SK-N-SH (cell line): ENCODE measurements around the gene TMPRSS11E. TPM values are rescaled to one million over a fixed set of nuclear protein-coding genes. Genes with fewer than 3 reads are reported as not detected.

Experiments used
- CTCF ChIA-PET: fragments of 300-600, 350-600 bp; formaldehyde crosslinking; extraction: SDS; loops from one replicate; lab custom pipeline; 2021; lab: Yijun Ruan, JAX
- POLR2A ChIA-PET: fragments of 350-600 bp; sonication (Branson Sonifier 250); formaldehyde crosslinking; extraction: SDS; loops from one replicate; lab custom pipeline; 2020; ENCODE audit warnings: antibody characterized with exemption, inconsistent platforms; lab: Yijun Ruan, JAX
- DNase-seq: peaks from one replicate; pipeline ENCODE4 v3.0.0; 2012
- H2AFZ ChIP-seq: fragments of 200-600 bp; sonication (generic); 2 replicates; pipeline ENCODE4 v1.8.1; 2016; ENCODE audit warnings: antibody characterized with exemption, mild to moderate bottlenecking, low read depth
- H3F3A ChIP-seq: fragments of 200-600 bp; sonication (generic); replicated peaks from 2 replicates; pipeline ENCODE3; 2016; ENCODE audit warnings: antibody characterized with exemption, mild to moderate bottlenecking; ENCODE audit not compliant: insufficient read depth
- H3K27ac ChIP-seq, 2 experiments: fragments of 200-500 bp in 1 of 2; fragments of 200-600 bp in 1 of 2; sonication (Bioruptor generic) in 1 of 2; sonication (generic), shearing (Covaris generic) in 1 of 2; 2 replicates each; pipeline versions ENCODE4 v1.5.1 to v1.6.1; 2014 to 2016; ENCODE audit warnings: low read depth in 2 of 2, inconsistent platforms in 1 of 2, low read length in 1 of 2, mild to moderate bottlenecking in 1 of 2, mixed read lengths in 1 of 2
- H3K27me3 ChIP-seq: fragments of 200-600 bp; sonication (generic), shearing (Covaris generic); 2 replicates; pipeline ENCODE4 v1.6.1; 2016; ENCODE audit warnings: mixed run types; ENCODE audit not compliant: insufficient read depth
- H3K36me3 ChIP-seq, 2 experiments: fragments of 200-500 bp in 1 of 2; fragments of 200-600 bp in 1 of 2; sonication (Bioruptor generic) in 1 of 2; sonication (generic) in 1 of 2; replicated peaks in 1 of 2; 2 replicates each; pipeline versions ENCODE3 to v1.5.1; 2014 to 2016; ENCODE audit warnings: low read length in 1 of 2, mild to moderate bottlenecking in 1 of 2; ENCODE audit not compliant: insufficient read depth in 2 of 2, control insufficient read depth in 1 of 2
- H3K4me1 ChIP-seq, 2 experiments: fragments of 200-500 bp in 1 of 2; fragments of 200-600 bp in 1 of 2; sonication (Bioruptor generic) in 1 of 2; sonication (generic), shearing (Covaris generic) in 1 of 2; 2 replicates each; pipeline versions ENCODE4 v1.5.1 to v1.6.1; 2014 to 2016; ENCODE audit warnings: low read depth in 1 of 2, low read length in 1 of 2, mixed run types in 1 of 2; ENCODE audit not compliant: insufficient read depth in 2 of 2, control insufficient read depth in 1 of 2
- H3K4me2 ChIP-seq: fragments of 200-600 bp; sonication (generic), shearing (Covaris generic); 2 replicates; pipeline ENCODE4 v1.6.1; 2017; ENCODE audit warnings: mixed run types
- H3K4me3 ChIP-seq, 2 experiments: fragments of 200-500 bp in 1 of 2; fragments of 200-600 bp in 1 of 2; sonication (Bioruptor generic) in 1 of 2; sonication (generic), shearing (Covaris generic) in 1 of 2; 2 replicates each; pipeline versions ENCODE4 v1.5.1 to v1.8.1; 2014 to 2016; ENCODE audit warnings: low read depth in 2 of 2, inconsistent platforms in 1 of 2, low read length in 1 of 2, mild to moderate bottlenecking in 1 of 2, mixed read lengths in 1 of 2, moderate library complexity in 1 of 2
- H3K79me2 ChIP-seq: fragments of 200-600 bp; sonication (generic); 2 replicates; pipeline ENCODE4 v1.8.1; 2017; ENCODE audit warnings: mild to moderate bottlenecking; ENCODE audit not compliant: insufficient read depth
- H3K9ac ChIP-seq: fragments of 200-600 bp; sonication (generic); 2 replicates; pipeline ENCODE4 v1.6.1; 2017; ENCODE audit warnings: mixed run types
- H3K9me2 ChIP-seq: fragments of 200-600 bp; sonication (generic); 2 replicates; pipeline ENCODE4 v1.6.1; 2017; ENCODE audit warnings: mixed run types
- H3K9me3 ChIP-seq: fragments of 200-600 bp; sonication (generic); 2 replicates; pipeline ENCODE4 v1.6.1; 2017; ENCODE audit warnings: mixed run types, mild to moderate bottlenecking, moderate library complexity
- H4K20me1 ChIP-seq: fragments of 200-600 bp; sonication (generic); 2 replicates; pipeline ENCODE4 v1.6.1; 2017; ENCODE audit warnings: mild to moderate bottlenecking, mixed run types; ENCODE audit not compliant: insufficient read depth
- CHD2 ChIP-seq: fragments of 150-350 bp; IDR thresholded peaks from 2 replicates; pipeline ENCODE4 v1.6.1; 2018; ENCODE audit warnings: low read length; ENCODE audit not compliant: partially characterized antibody
- EZH2phosphoT487 ChIP-seq: fragments of 200-600 bp; sonication (generic); IDR thresholded peaks from 2 replicates; pipeline ENCODE4 v1.6.1; 2017; ENCODE audit warnings: low read depth, mixed run types, mild to moderate bottlenecking, antibody characterized with exemption, moderate library complexity, borderline replicate concordance
- FOXM1 ChIP-seq: IDR thresholded peaks from 2 replicates; pipeline ENCODE4 v1.4.0; 2012; ENCODE audit warnings: low read depth, mild to moderate bottlenecking
- GATA2 ChIP-seq: sonication (generic); formaldehyde crosslinking; IDR thresholded peaks from 2 replicates; pipeline ENCODE4 v1.5.0; 2020; ENCODE audit warnings: mild to moderate bottlenecking, missing genetic modification reagents
- MEF2A ChIP-seq: IDR thresholded peaks from 2 replicates; pipeline ENCODE4 v1.4.0; 2012; ENCODE audit warnings: low read depth, borderline replicate concordance
- NFIC ChIP-seq: IDR thresholded peaks from 2 replicates; pipeline ENCODE4 v1.4.0; 2012; ENCODE audit warnings: borderline replicate concordance
- RXRA ChIP-seq: IDR thresholded peaks from 2 replicates; pipeline ENCODE4 v1.4.0; 2012; ENCODE audit warnings: low read depth, mild to moderate bottlenecking, borderline replicate concordance
- TCF12 ChIP-seq: IDR thresholded peaks from 2 replicates; pipeline ENCODE4 v1.4.0; 2012
- USF2 ChIP-seq: fragments of 150-350 bp; IDR thresholded peaks from 2 replicates; pipeline ENCODE4 v1.6.1; 2017; ENCODE audit warnings: antibody characterized with exemption, low read length, low read depth, borderline replicate concordance
- WGBS: methylation state at CpG from one replicate; pipeline ENCODE4 v1.1.6; 2017; ENCODE audit warnings: low lambda C conversion rate; 5-methylcytosine and 5-hydroxymethylcytosine counted together
- polyA plus RNA-seq, 3 experiments: library from polyadenylated mRNA; depleted of rRNA; stranded (reverse); fragments of >200 nt; gene quantifications; 2 replicates each; pipeline ENCODE4 v1.2.3, GENCODE V29; 2012
- TF ChIP-seq, protein P1 (sequence below): fragments of 150-350 bp; IDR thresholded peaks from 2 replicates; pipeline ENCODE4 v1.6.1; 2016; ENCODE audit warnings: mild to moderate bottlenecking, low read depth, low read length
- TF ChIP-seq, protein P2 (sequence below): IDR thresholded peaks from 2 replicates; pipeline ENCODE4 v1.4.0; 2012; ENCODE audit warnings: low read depth
- TF ChIP-seq, protein P3 (sequence below): IDR thresholded peaks from 2 replicates; pipeline ENCODE4 v1.4.0; 2012; ENCODE audit warnings: low read depth, borderline replicate concordance

The TMPRSS11E gene
- polyA plus RNA-seq, 1 of the 3 experiments (the other 2 are of a cell fraction): not detected

DNA sequence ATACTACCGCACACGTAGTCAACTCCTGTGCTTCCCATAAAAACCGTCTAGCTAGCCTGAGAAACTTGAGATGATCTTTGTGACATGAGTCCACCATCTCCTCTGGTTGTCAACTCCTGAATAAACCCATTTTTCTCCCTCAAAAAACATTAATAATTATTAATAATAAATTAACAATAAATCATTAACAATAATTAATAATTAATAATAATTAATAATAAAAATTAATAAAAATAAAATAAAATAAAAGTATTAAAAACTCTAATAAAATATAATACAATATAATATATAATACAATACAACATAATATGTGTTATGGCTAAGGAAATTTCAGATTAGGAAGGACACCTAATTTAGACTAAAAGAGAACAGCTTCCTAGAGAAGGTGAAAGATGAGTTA is 20.7 kb upstream of the TMPRSS11E start (continued):
- TF ChIP-seq RXRA: no peak
- TF ChIP-seq EZH2phosphoT487: no peak
- TF ChIP-seq TCF12: no peak

DNA sequence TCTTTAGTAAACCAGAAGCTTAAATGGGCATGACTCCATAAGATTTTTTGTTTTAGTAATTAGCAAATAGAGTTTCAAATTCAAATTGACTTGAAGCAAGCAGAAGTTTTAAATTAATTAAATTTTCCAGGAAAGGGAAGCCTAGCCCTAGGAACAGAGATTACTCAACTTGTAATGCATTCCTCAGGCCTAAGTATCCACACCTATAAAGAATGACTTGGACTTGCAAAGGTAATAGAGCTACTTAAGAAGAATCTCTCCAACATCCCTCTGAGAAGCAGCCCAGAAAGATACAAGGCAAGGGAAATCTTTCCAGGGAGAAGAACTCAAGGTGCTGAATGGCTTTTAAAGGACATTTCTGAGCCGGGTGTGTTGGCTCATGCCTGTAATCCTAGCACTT is 16.9 kb upstream of the TMPRSS11E start:
- Histone ChIP-seq H3K36me3 (no peaks in the 10 kb centered on the region), H3K27ac (no peak overlapping the region), H3K4me1 (no peaks in the 10 kb centered on the region), H3K79me2 (no peaks in the 10 kb centered on the region), H3F3A (no peaks in the 10 kb centered on the region)
- no peak for DNase-seq
- TF ChIP-seq EZH2phosphoT487 (no peak), GATA2 (no peak), NFIC (no peak)
- TF ChIP-seq, all 33 proteins: peak for 0
- Histone ChIP-seq H2AFZ (no peak overlapping the region), H3K9me3 (no peaks in the 10 kb centered on the region), H3K9me2 (no peaks in the 10 kb centered on the region), H3K27me3 (no peaks in the 10 kb centered on the region; the same call in 1 of the 2 replicates), H3K4me3 (no peak overlapping the region), H4K20me1 (no peaks in the 10 kb centered on the region), H3K4me2 (no peak overlapping the region), H3K9ac (no peak overlapping the region)
- WGBS: 33% methylated on average over 1 of the region's 1 CpG
- ChIA-PET CTCF (interaction anchor here (0.5 kb wide), 1 partner anchor 567 kb away, joined by 3 read pairs; no protein-coding TSS in a partner anchor), POLR2A (no interaction called here)

DNA sequence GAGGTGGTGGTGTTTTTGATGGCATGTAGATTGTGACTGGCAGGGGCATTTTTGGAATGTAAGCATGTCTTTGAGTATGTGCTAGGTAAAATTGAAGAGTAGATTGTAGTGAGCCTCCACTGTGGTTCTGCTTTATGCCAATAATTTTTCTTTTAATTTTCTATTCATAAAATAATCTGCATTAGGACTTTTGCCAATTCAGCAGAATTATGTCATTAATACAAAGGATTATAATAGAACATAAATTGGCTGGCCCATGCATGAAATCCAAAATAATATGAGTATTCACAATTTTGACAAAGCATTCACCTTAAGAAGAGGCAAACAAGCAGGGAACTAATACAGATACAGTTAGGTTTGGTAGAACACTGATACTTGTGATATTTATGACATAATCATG is 14.9 kb upstream of the TMPRSS11E start:
- CTCF ChIA-PET: no interaction called here
- TF ChIP-seq, protein P1, sequence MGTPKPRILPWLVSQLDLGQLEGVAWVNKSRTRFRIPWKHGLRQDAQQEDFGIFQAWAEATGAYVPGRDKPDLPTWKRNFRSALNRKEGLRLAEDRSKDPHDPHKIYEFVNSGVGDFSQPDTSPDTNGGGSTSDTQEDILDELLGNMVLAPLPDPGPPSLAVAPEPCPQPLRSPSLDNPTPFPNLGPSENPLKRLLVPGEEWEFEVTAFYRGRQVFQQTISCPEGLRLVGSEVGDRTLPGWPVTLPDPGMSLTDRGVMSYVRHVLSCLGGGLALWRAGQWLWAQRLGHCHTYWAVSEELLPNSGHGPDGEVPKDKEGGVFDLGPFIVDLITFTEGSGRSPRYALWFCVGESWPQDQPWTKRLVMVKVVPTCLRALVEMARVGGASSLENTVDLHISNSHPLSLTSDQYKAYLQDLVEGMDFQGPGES: no peak
- TF ChIP-seq USF2 (no peak), MEF2A (no peak), FOXM1 (no peak), CHD2 (no peak), NFIC (no peak)
- TF ChIP-seq, protein P2, sequence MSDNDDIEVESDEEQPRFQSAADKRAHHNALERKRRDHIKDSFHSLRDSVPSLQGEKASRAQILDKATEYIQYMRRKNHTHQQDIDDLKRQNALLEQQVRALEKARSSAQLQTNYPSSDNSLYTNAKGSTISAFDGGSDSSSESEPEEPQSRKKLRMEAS: no peak
- TF ChIP-seq, protein P3, sequence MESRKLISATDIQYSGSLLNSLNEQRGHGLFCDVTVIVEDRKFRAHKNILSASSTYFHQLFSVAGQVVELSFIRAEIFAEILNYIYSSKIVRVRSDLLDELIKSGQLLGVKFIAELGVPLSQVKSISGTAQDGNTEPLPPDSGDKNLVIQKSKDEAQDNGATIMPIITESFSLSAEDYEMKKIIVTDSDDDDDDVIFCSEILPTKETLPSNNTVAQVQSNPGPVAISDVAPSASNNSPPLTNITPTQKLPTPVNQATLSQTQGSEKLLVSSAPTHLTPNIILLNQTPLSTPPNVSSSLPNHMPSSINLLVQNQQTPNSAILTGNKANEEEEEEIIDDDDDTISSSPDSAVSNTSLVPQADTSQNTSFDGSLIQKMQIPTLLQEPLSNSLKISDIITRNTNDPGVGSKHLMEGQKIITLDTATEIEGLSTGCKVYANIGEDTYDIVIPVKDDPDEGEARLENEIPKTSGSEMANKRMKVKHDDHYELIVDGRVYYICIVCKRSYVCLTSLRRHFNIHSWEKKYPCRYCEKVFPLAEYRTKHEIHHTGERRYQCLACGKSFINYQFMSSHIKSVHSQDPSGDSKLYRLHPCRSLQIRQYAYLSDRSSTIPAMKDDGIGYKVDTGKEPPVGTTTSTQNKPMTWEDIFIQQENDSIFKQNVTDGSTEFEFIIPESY: no peak
- TF ChIP-seq, all 33 proteins: peak for 0
- POLR2A ChIA-PET: no interaction called here

More for the DNA sequence above, 14.9 kb upstream of the TMPRSS11E start:
- Histone ChIP-seq H3K9me2 (no peaks in the 10 kb centered on the region), H3K79me2 (no peaks in the 10 kb centered on the region), H4K20me1 (no peaks in the 10 kb centered on the region), H3K36me3 (no peaks in the 10 kb centered on the region), H3K4me3 (no peak overlapping the region), H2AFZ (no peak overlapping the region), H3K27ac (no peak overlapping the region), H3K4me1 (no peaks in the 10 kb centered on the region), H3K9me3 (no peaks in the 10 kb centered on the region), H3K9ac (no peak overlapping the region), H3F3A (no peaks in the 10 kb centered on the region), H3K27me3 (no peaks in the 10 kb centered on the region; the same call in 1 of the 2 replicates), H3K4me2 (no peak overlapping the region)
- DNase-seq: no peak
